ENCODE measurements around the gene SYTL2.
"Not testable (repeated sequence)": the region's sequence is repeated elsewhere in the genome, so short reads cannot be mapped to it uniquely, and the experiment has no call there.

Gene SYTL2

GRCh38 chr11:85682330-85683305 is 128.3 kb downstream of the SYTL2 start:
- DNase-seq (ENCODE audit: low read depth), result no peak
- TF ChIP-seq, protein P1, sequence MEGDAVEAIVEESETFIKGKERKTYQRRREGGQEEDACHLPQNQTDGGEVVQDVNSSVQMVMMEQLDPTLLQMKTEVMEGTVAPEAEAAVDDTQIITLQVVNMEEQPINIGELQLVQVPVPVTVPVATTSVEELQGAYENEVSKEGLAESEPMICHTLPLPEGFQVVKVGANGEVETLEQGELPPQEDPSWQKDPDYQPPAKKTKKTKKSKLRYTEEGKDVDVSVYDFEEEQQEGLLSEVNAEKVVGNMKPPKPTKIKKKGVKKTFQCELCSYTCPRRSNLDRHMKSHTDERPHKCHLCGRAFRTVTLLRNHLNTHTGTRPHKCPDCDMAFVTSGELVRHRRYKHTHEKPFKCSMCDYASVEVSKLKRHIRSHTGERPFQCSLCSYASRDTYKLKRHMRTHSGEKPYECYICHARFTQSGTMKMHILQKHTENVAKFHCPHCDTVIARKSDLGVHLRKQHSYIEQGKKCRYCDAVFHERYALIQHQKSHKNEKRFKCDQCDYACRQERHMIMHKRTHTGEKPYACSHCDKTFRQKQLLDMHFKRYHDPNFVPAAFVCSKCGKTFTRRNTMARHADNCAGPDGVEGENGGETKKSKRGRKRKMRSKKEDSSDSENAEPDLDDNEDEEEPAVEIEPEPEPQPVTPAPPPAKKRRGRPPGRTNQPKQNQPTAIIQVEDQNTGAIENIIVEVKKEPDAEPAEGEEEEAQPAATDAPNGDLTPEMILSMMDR (IDR thresholded peaks at IDR 0.05; ENCODE audit: control insufficient read depth, extremely low read depth, insufficient read depth), result no peak
- no peak overlapping the region for H3K4me3 ChIP-seq (ENCODE audit: low read depth, low read length)

DNA sequence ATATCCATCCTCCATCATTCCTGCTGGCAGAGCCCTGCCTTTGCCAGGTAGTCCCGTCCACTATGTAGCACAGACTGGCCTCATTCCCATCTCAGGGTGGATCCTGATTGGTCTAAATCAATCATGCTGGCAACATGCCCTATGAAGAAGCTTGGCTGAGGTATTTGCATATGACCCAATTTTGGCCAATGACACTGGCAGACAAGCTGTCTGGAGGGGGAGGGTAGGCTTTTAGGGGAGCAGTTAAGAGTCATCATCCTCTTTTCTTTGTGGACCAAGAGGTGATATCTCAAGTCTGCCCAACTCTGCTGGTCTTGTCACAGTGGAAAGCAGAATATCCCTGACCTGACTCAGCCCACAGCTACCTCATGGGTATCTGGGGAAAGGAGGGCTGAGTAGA is 130.0 kb downstream of the SYTL2 start:
- H3K4me3 ChIP-seq (ENCODE audit: low read depth, low read length), result no peak overlapping the region
- TF ChIP-seq, protein P1 (IDR thresholded peaks at IDR 0.05; ENCODE audit: control insufficient read depth, extremely low read depth, insufficient read depth), result no peak
- no peak for DNase-seq (ENCODE audit: low read depth)

- TF ChIP-seq, protein P1 (IDR thresholded peaks at IDR 0.05; ENCODE audit: control insufficient read depth, extremely low read depth, insufficient read depth), result no peak
- no peak overlapping the region for H3K4me3 ChIP-seq (ENCODE audit: low read depth, low read length)
- no peak for DNase-seq (ENCODE audit: low read depth)
These were observed 131.4 kb downstream of the SYTL2 start for GRCh38 chr11:85679576-85679975.

DNA sequence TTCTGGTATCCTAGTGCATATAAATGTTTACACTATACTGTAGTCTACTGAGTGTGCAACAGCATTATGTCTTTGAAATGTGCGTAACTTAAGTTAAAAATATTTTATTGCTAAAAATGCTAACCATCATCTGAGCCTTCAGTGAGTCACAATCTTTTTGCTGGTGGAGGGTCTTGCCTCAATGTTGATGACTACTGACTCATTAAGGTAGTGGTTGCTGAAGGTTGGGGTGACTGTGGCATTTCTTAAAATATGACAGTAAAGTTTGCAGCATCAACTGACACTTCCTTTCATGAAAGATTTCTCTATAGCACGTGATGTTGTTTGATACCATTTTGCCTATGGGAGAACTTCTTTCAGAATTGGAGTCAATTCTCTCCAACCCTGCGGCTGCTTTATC is 137.5 kb downstream of the SYTL2 start:
- TF ChIP-seq, protein P1 (IDR thresholded peaks at IDR 0.05; ENCODE audit: control insufficient read depth, extremely low read depth, insufficient read depth), result no peak
- DNase-seq (ENCODE audit: low read depth), result no peak
- no peak overlapping the region for H3K4me3 ChIP-seq (ENCODE audit: low read depth, low read length)

GRCh38 chr11:85672105-85672902 is 138.6 kb downstream of the SYTL2 start:
- TF ChIP-seq, protein P1 (IDR thresholded peaks at IDR 0.05; ENCODE audit: control insufficient read depth, extremely low read depth, insufficient read depth), result no peak
- no peak for DNase-seq (ENCODE audit: low read depth)
- no peak overlapping the region for H3K4me3 ChIP-seq (ENCODE audit: low read depth, low read length)

GRCh38 chr11:85670949-85671663 is 139.8 kb downstream of the SYTL2 start:
- DNase-seq (ENCODE audit: low read depth); H3K4me3 ChIP-seq (ENCODE audit: low read depth, low read length): not testable (repeated sequence)

DNA sequence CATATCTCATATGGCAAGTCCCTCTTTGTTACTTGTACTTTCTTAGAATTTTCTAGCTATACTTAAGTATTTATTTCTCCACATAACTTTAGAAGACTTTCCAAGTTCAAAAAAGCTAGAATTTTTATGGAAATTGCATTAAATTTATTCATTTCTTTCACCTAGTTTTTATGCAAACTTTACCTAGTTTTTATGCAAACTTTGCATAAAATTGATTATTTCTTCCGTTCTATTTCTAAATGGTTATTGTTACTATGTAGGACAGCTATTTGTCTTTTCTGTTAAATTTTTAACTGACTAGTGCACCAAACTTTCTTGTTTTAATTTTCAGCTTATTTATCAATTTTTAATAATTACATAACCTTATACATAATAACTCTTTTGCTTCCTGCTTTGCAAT is 142.8 kb downstream of the SYTL2 start:
- TF ChIP-seq, protein P1 (IDR thresholded peaks at IDR 0.05; ENCODE audit: control insufficient read depth, extremely low read depth, insufficient read depth), result no peak
- no peak for DNase-seq (ENCODE audit: low read depth)
- H3K4me3 ChIP-seq (ENCODE audit: low read depth, low read length), result no peak overlapping the region

All from LNCaP clone FGC (cell line).